Lung (tissue), 12 donors: Measurements from ENCODE around the gene ALPI. TPM values are rescaled to one million over a fixed set of nuclear protein-coding genes. Genes with fewer than 3 reads are reported as not detected.

Experiments
- ATAC-seq: fragments of 200-7000 bp; cut with Tn5 transposase; one replicate; pipeline ENCODE4 v1.9.1; 2020; ENCODE audit warnings: moderate number of reproducible peaks; ENCODE audit not compliant: insufficient read depth, low FRiP score
- DNase-seq, 3 donors: peaks; one replicate each; pipeline ENCODE4 v3.0.0-alpha.2; 2013 to 2017
- H3K27ac ChIP-seq, 2 donors: one replicate each; pipeline ENCODE4 v1.5.1; 2013; ENCODE audit warnings: mild to moderate bottlenecking in 2 of 2, moderate library complexity in 2 of 2, control low read depth in 1 of 2, inconsistent platforms in 1 of 2, low read depth in 1 of 2, low read length in 1 of 2
- H3K27me3 ChIP-seq, 3 donors: one replicate each; pipeline ENCODE4 v1.5.1; 2013; ENCODE audit warnings: low read length in 2 of 3; ENCODE audit not compliant: control insufficient read depth in 3 of 3, insufficient read depth in 3 of 3
- H3K36me3 ChIP-seq, 4 donors: one replicate each; pipeline ENCODE4 v1.5.1; 2013; ENCODE audit warnings: low read length in 4 of 4, mild to moderate bottlenecking in 1 of 4, moderate library complexity in 1 of 4; ENCODE audit not compliant: control insufficient read depth in 4 of 4, insufficient read depth in 4 of 4
- H3K4me1 ChIP-seq, 5 donors: one replicate each; pipeline ENCODE4 v1.5.1; 2013; ENCODE audit warnings: low read length in 5 of 5, mild to moderate bottlenecking in 2 of 5, moderate library complexity in 1 of 5; ENCODE audit not compliant: control insufficient read depth in 5 of 5, insufficient read depth in 5 of 5
- H3K4me3 ChIP-seq: one replicate; pipeline ENCODE4 v1.5.1; 2013; ENCODE audit warnings: mild to moderate bottlenecking, control low read depth, moderate library complexity
- H3K9ac ChIP-seq, 2 donors: one replicate each; pipeline ENCODE4 v1.5.1; 2013; ENCODE audit warnings: low read length in 2 of 2, control low read depth in 1 of 2; ENCODE audit not compliant: insufficient read depth in 1 of 2
- H3K9me3 ChIP-seq, 4 donors: one replicate each; pipeline ENCODE4 v1.5.1; 2013; ENCODE audit warnings: low read length in 3 of 4, mild to moderate bottlenecking in 1 of 4, moderate library complexity in 1 of 4; ENCODE audit not compliant: control insufficient read depth in 4 of 4, insufficient read depth in 3 of 4
- WGBS, 2 donors: extraction: QIAGEN DNeasy Blood & Tissue Kit; methylation state at CpG; one replicate each; pipeline ENCODE4 v1.1.7; 2013; 5-methylcytosine and 5-hydroxymethylcytosine counted together
- polyA plus RNA-seq, 2 donors: library from polyadenylated mRNA; stranded (reverse); fragments of 200-250 nt; gene quantifications; one replicate each; pipeline ENCODE4 v1.2.1, GENCODE V29; 2013
- total RNA-seq, 2 donors: library from RNA; depleted of rRNA in 1 of 2; stranded (reverse); fragments of >200 nt in 1 of 2; gene quantifications; one replicate each; pipeline ENCODE4 v1.2.1, GENCODE V29; 2014 to 2021
- TF ChIP-seq, protein P1 (sequence below): IDR thresholded peaks from 2 replicates; pipeline ENCODE4 v1.5.1; 2012; ENCODE audit warnings: mild to moderate bottlenecking; ENCODE audit errors: control extremely low read depth, extremely low read depth
- donor health status: control.
- donor health status: control.
- donor health status: Bipolar disorder and iron deficiency.
- donor health status: healthy.
- donor health status: DM: yes; HTN: yes; CAD: no.

Gene ALPI
- total and polyA plus RNA-seq, 4 donors = not detected

DNA sequence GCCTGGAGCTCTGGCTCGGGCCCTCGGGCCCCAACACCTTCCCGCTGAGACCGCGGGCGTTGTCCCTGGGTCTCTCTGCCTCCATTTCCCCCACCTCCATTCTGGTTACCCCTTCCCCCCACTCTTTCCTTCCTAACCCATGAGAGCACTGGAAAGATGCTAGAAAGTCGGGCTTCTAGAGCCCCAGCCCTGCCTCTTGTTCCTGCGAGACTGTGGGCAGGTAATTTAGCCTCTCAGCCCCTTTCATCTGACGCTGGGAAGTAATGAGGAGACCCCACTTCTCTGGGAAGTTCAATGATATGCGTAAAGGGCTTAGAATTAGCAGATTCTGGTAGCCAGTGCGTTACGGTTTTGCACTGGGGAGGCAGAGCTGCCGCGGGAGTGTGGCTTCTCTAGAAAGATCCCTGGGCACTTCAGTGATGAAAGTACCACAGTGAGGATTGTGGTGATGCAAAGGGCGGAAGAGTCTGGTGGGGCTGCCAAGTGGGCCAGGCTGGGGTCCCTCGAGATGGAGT is 47.9 kb downstream of the ALPI start:
- Histone ChIP-seq H3K27me3 (peaks cover 0 to 40% (median 24%) of the 10 kb centered on the region in 3 donors), H3K27ac (no peak overlapping the region), H3K36me3 (no peaks in the 10 kb centered on the region), H3K4me1 (peaks cover 0 to 8% (median 0%) of the 10 kb centered on the region in 5 donors), H3K4me3 (no peak overlapping the region), H3K9ac (no peak overlapping the region), H3K9me3 (peaks cover 0 to 4% (median 0%) of the 10 kb centered on the region in 4 donors)
- ATAC-seq = no peak
- TF ChIP-seq, protein P1, sequence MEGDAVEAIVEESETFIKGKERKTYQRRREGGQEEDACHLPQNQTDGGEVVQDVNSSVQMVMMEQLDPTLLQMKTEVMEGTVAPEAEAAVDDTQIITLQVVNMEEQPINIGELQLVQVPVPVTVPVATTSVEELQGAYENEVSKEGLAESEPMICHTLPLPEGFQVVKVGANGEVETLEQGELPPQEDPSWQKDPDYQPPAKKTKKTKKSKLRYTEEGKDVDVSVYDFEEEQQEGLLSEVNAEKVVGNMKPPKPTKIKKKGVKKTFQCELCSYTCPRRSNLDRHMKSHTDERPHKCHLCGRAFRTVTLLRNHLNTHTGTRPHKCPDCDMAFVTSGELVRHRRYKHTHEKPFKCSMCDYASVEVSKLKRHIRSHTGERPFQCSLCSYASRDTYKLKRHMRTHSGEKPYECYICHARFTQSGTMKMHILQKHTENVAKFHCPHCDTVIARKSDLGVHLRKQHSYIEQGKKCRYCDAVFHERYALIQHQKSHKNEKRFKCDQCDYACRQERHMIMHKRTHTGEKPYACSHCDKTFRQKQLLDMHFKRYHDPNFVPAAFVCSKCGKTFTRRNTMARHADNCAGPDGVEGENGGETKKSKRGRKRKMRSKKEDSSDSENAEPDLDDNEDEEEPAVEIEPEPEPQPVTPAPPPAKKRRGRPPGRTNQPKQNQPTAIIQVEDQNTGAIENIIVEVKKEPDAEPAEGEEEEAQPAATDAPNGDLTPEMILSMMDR = no peak
- no peak for DNase-seq
- WGBS, 2 donors = 20 to 21% methylated on average over 16 of the region's 16 CpGs

DNA sequence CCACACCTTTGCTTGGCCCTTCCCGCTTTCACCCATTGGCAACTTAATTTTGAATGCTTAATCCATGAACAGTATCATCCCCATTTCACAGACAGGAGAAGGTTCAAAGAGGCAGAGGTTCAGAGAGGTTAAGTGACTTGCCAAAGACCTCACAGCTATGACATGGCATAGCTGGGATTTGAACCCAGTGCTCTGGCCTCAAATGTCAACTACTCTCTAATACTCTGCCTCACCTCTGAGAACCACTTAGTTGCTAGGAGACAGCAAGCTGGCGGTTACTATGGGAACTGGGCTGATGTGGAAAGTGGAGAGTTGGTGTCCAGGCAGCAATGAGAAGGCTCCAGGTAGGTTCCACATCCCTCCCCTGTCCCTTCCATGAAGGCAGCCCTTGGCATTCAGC is 48.5 kb downstream of the ALPI start:
- DNase-seq = no peak
- Histone ChIP-seq H3K9ac (no peak overlapping the region), H3K4me3 (no peak overlapping the region), H3K4me1 (peaks cover 0 to 8% (median 0%) of the 10 kb centered on the region in 5 donors), H3K27ac (no peak overlapping the region), H3K36me3 (no peaks in the 10 kb centered on the region), H3K9me3 (peaks cover 0 to 4% (median 0%) of the 10 kb centered on the region in 4 donors), H3K27me3 (peaks cover 0 to 40% (median 24%) of the 10 kb centered on the region in 3 donors)
- WGBS, 2 donors = 64 to 86% methylated on average over 2 of the region's 2 CpGs
- TF ChIP-seq, protein P1 = no peak
- ATAC-seq = no peak

DNA sequence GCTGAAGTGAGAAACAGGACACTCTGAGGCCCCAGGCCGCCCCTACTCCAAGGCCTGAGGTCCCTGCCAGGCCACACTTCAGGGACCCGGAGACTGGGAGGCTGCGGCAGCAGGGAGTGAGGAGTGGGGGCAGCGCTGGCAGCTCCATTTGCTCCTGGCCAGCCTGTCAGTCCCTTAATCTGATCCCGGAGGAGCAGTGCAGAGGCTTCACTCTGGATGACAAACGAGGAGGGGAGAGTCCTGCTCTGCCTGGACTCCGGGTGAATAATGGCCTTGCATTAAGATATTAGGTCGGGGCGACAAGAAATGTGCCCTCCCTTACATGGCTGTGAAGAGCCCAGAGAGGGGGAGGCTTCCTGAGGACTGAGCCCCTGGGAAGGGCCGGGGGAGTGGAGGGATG is 49.9 kb downstream of the ALPI start:
- no peak for DNase-seq
- Histone ChIP-seq H3K27me3 (peaks cover 0 to 40% (median 24%) of the 10 kb centered on the region in 3 donors), H3K9me3 (peaks cover 0 to 4% (median 0%) of the 10 kb centered on the region in 4 donors), H3K4me1 (peaks cover 0 to 8% (median 0%) of the 10 kb centered on the region in 5 donors), H3K4me3 (no peak overlapping the region), H3K36me3 (no peaks in the 10 kb centered on the region), H3K9ac (no peak overlapping the region), H3K27ac (no peak overlapping the region)
- WGBS, 2 donors = 40 to 43% methylated on average over 10 of the region's 10 CpGs
- no peak for ATAC-seq
- TF ChIP-seq, protein P1 = no peak

DNA sequence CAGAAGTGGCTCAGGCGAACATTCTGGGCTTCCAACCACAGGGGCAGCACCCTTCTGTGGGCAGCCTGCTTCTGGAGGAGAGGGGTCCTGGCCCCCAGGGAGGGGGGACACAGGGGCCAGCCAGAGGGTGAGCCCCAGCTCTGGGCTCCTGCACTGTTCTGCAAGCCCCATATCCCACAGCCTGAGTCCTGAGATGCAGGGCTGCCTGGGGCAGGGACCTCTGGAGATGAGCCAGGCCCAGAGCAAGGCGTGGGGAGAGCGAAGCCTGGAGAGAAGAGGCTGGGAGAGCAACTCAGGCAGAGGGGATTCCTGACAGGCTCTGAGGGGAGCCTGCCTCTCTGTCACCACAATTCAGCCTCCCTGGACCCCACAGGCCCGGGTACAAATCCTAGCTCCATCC is 50.8 kb downstream of the ALPI start:
- WGBS, 2 donors = 83 to 84% methylated on average over 4 of the region's 4 CpGs
- H3K9ac ChIP-seq = no peak overlapping the region
- TF ChIP-seq, protein P1 = no peak
- H3K4me3 ChIP-seq = no peak overlapping the region
- ATAC-seq = no peak
- no peak overlapping the region for H3K27ac ChIP-seq
- H3K9me3 ChIP-seq = peaks cover 0 to 4% (median 0%) of the 10 kb centered on the region in 4 donors
- peaks cover 0 to 8% (median 0%) of the 10 kb centered on the region in 5 donors for H3K4me1 ChIP-seq
- no peak for DNase-seq
- H3K36me3 ChIP-seq = no peaks in the 10 kb centered on the region
- H3K27me3 ChIP-seq = peaks cover 0 to 40% (median 24%) of the 10 kb centered on the region in 3 donors
